OCI-LY7 (cell line): ENCODE results near the gene SCAMP2. TPM values are rescaled to one million over a fixed set of nuclear protein-coding genes. Genes with fewer than 3 reads are reported as not detected.

ENCODE experiments used
- BruUV-seq: library from RNA; stranded (reverse); fragments of 400-500 nt; replicated peaks from 2 replicates; lab custom pipeline; 2021; lab: Mats Ljungman, UMichigan
- CTCF ChIA-PET: fragments of 300-600 bp; sonication (Branson Sonifier 250); formaldehyde crosslinking; loops from one replicate; lab custom pipeline; 2022; ENCODE audit warnings: antibody characterized with exemption; ENCODE audit not compliant: unreplicated experiment; lab: Charles Lee
- POLR2A ChIA-PET: fragments of 300-600 bp; sonication (Branson Sonifier 250); formaldehyde crosslinking; loops from one replicate; lab custom pipeline; 2022; ENCODE audit warnings: antibody characterized with exemption; lab: Charles Lee
- DNase-seq: peaks from one replicate; pipeline ENCODE4 v3.0.0-alpha.2; 2015; ENCODE audit warnings: low spot score
- H2AFZ ChIP-seq: fragments of 200-600 bp; sonication (generic), shearing (Covaris generic); 2 replicates; pipeline ENCODE4 v1.6.1; 2014; ENCODE audit warnings: mild to moderate bottlenecking, antibody characterized with exemption, low read length, moderate library complexity
- H3K27ac ChIP-seq: fragments of 200-600 bp; sonication (generic); 2 replicates; pipeline ENCODE4 v1.5.1; 2014; ENCODE audit warnings: mixed run types, low read depth, mild to moderate bottlenecking, moderate library complexity, low read length, inconsistent platforms; ENCODE audit not compliant: poor library complexity, severe bottlenecking
- H3K36me3 ChIP-seq: fragments of 200-600 bp; sonication (generic); 2 replicates; pipeline ENCODE4 v1.6.1; 2014; ENCODE audit warnings: mild to moderate bottlenecking, antibody characterized with exemption, low read length, moderate library complexity, mixed read lengths; ENCODE audit not compliant: insufficient read depth
- H3K4me1 ChIP-seq: fragments of 200-600 bp; sonication (generic); 2 replicates; pipeline ENCODE4 v1.5.1; 2014; ENCODE audit warnings: mild to moderate bottlenecking, low read length; ENCODE audit not compliant: insufficient read depth, poor library complexity, severe bottlenecking
- H3K4me2 ChIP-seq: fragments of 200-600 bp; sonication (generic); 2 replicates; pipeline ENCODE4 v1.6.1; 2014; ENCODE audit warnings: mild to moderate bottlenecking, low read length
- H3K4me3 ChIP-seq: fragments of 200-600 bp; sonication (generic); 2 replicates; pipeline ENCODE4 v1.5.1; 2014; ENCODE audit warnings: mild to moderate bottlenecking, low read depth, low read length; ENCODE audit not compliant: poor library complexity, severe bottlenecking
- H3K79me2 ChIP-seq: fragments of 200-600 bp; sonication (generic); 2 replicates; pipeline ENCODE4 v1.6.1; 2016; ENCODE audit warnings: low read depth, mild to moderate bottlenecking, low read length, moderate library complexity, mixed read lengths; ENCODE audit not compliant: insufficient read depth
- H3K9me2 ChIP-seq: fragments of 200-600 bp; sonication (generic); 2 replicates; pipeline ENCODE4 v1.6.1; 2016; ENCODE audit warnings: mild to moderate bottlenecking, low read length, mixed read lengths; ENCODE audit not compliant: insufficient read depth
- H3K9me3 ChIP-seq: fragments of 200-600 bp; sonication (generic); 2 replicates; pipeline ENCODE4 v1.6.1; 2014; ENCODE audit warnings: mild to moderate bottlenecking, mixed run types, low read length, mixed read lengths
- H4K20me1 ChIP-seq: fragments of 200-600 bp; sonication (generic); 2 replicates; pipeline ENCODE4 v1.6.1; 2014; ENCODE audit warnings: mild to moderate bottlenecking, antibody characterized with exemption, low read length, moderate library complexity, mixed read lengths; ENCODE audit not compliant: insufficient read depth
- EZH2phosphoT487 ChIP-seq: fragments of 200-600 bp; sonication (generic); IDR thresholded peaks from 2 replicates; pipeline ENCODE4 v1.6.1; 2018; ENCODE audit warnings: low read depth, borderline replicate concordance, mild to moderate bottlenecking, mixed run types, antibody characterized with exemption, low read length, moderate library complexity, mixed read lengths
- intact Hi-C: fragments of 100-400 bp; cut with micrococcal nuclease; formaldehyde crosslinking; loops from one replicate; pipeline ENCODE4 v1.10.0; 2022; ENCODE audit not compliant: unreplicated experiment
- total RNA-seq, 2 experiments: library from RNA; depleted of rRNA in 1 of 2; stranded (reverse); fragments of >200 nt in 1 of 2; shearing (Covaris generic) in 1 of 2; gene quantifications; 2 replicates each; pipeline ENCODE4 v1.2.3, GENCODE V29; 2014 to 2022
- TF ChIP-seq, protein P1 (sequence below): fragments of 200-600 bp; sonication (generic); conservative IDR thresholded peaks from 2 replicates; pipeline ENCODE4 v1.5.1; 2014; ENCODE audit warnings: mild to moderate bottlenecking, antibody characterized with exemption, low read length, moderate library complexity, mixed read lengths

SCAMP2 gene
- total RNA-seq, 2 experiments from 2014 or later: 24.6 to 55.2 TPM

DNA sequence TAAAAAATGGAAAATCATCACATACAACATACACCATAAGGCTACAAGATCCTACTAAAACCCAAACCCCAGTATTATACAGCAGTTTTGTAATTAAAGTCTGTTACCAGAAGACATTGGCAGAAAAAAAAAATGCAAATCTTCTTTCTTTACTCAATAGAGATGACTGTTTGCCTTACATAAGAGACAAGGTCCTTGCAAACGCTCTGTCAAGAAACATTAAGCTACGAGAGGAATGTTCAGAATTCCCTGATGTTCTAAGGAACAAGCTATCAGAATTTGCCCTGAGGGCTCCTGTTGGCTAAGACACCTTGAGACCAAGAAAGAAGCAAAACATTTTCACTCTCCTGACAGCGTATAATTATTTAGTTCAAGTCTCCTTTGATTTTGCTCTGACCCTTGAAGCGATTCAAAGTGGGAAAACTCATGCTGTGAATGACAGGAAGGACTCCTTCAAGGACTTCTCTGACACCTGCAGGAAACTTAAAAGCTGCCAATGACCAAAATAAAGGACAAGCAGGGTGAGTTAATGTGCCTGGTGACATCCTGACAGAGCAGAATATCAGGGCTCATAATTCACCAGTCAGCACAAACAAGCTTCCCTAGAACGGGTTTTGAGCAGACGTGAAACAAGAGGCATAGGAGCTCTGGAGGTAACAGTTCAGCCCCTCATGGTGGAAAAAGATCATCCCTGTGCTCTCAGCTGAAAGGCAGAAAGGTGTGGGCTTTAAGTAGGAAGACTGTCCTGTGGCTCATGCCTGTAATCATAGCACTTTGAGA is 2.5 kb downstream of the SCAMP2 start:
- Histone ChIP-seq H3K4me3 (peak overlapping the region; percentile 38), H3K79me2 (peaks cover 61% of the 10 kb centered on the region), H2AFZ (no peak overlapping the region), H3K4me2 (peak overlapping the region; percentile 67), H4K20me1 (peaks cover 5% of the 10 kb centered on the region), H3K27ac (peak overlapping the region; percentile 60), H3K9me2 (no peaks in the 10 kb centered on the region), H3K36me3 (peaks cover 34% of the 10 kb centered on the region), H3K9me3 (peaks cover 16% of the 10 kb centered on the region), H3K4me1 (peaks cover 38% of the 10 kb centered on the region)
- intact Hi-C loops: no loop called here
- ChIA-PET CTCF (interaction anchor here (0.8 to 1.1 kb wide), 3 partner anchors 12 to 26 kb away, joined by 3 to 4 read pairs (median 3); no protein-coding TSS in a partner anchor), POLR2A (interaction anchor here (1.0 to 2.5 kb wide), 7 partner anchors 12 to 83 kb away, joined by 3 to 21 read pairs (median 5); no protein-coding TSS in a partner anchor)
- TSS peak; percentile 44 for BruUV-seq
- no peak for DNase-seq
- TF ChIP-seq, protein P1, sequence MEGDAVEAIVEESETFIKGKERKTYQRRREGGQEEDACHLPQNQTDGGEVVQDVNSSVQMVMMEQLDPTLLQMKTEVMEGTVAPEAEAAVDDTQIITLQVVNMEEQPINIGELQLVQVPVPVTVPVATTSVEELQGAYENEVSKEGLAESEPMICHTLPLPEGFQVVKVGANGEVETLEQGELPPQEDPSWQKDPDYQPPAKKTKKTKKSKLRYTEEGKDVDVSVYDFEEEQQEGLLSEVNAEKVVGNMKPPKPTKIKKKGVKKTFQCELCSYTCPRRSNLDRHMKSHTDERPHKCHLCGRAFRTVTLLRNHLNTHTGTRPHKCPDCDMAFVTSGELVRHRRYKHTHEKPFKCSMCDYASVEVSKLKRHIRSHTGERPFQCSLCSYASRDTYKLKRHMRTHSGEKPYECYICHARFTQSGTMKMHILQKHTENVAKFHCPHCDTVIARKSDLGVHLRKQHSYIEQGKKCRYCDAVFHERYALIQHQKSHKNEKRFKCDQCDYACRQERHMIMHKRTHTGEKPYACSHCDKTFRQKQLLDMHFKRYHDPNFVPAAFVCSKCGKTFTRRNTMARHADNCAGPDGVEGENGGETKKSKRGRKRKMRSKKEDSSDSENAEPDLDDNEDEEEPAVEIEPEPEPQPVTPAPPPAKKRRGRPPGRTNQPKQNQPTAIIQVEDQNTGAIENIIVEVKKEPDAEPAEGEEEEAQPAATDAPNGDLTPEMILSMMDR: no peak
- TF ChIP-seq EZH2phosphoT487: no peak

DNA sequence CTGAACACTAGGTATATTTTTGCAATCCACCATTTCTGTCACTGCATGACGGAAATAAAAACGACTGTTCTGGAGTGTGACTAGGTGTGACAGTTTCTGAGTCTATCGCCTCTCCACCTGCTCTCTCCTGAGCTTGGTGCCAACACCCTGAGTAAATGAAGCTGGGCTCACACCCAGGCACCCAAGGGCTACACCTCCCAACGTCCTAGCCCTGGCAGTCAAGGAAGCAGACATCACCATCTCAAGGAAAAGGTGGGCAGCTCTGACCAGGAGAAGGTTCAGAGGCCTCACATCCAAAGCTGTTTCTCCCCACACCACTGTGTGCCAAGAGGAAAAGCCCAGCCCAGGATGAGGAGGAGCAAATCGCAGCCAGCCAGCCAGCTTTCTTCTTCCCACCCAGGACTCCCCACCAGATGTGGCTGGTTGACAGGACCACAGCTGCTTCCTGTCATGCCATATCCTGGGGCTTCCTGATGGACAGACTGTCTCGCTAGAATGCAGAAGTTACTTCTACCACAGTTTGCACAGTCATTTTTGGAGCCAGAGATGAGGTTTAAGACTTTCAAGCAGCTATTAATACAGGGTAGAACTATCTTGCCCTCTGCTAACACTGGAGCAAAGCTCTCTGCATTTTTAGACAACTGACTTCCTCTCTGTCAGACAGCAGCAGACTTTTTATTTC is 3.3 kb downstream of the SCAMP2 start:
- Histone ChIP-seq H3K27ac (peak overlapping the region; percentile 60), H3K79me2 (peaks cover 65% of the 10 kb centered on the region), H3K9me3 (peaks cover 16% of the 10 kb centered on the region), H2AFZ (no peak overlapping the region), H3K4me2 (peak overlapping the region; percentile 67), H3K9me2 (no peaks in the 10 kb centered on the region), H4K20me1 (peaks cover 5% of the 10 kb centered on the region), H3K4me1 (peaks cover 38% of the 10 kb centered on the region), H3K36me3 (peaks cover 34% of the 10 kb centered on the region), H3K4me3 (peak overlapping the region; percentile 38)
- CTCF ChIA-PET: interaction anchor here (0.6 to 1.1 kb wide), 8 partner anchors 11 to 457 kb away, joined by 3 to 6 read pairs (median 4); no protein-coding TSS in a partner anchor
- BruUV-seq: no TSS peak
- peak; percentile 76 for DNase-seq
- intact Hi-C loops: no loop called here
- no peak for TF ChIP-seq EZH2phosphoT487
- TF ChIP-seq, protein P1: no peak
- POLR2A ChIA-PET: interaction anchor here (0.6 to 2.5 kb wide), 12 partner anchors 11 to 638 kb away, joined by 3 to 21 read pairs (median 4); no protein-coding TSS in a partner anchor
